GM12892 (cell line): ENCODE measurements around the gene GNG14. TPM values are rescaled to one million over a fixed set of nuclear protein-coding genes. Genes with fewer than 3 reads are reported as not detected.
"Not testable (repeated sequence)": the region's sequence is repeated elsewhere in the genome, so short reads cannot be mapped to it uniquely, and the experiment has no call there.

Source experiments
- DNase-seq: peaks from one replicate; pipeline ENCODE4 v3.0.0; 2011; ENCODE audit not compliant: insufficient read length
- FAIRE-seq: peaks from 2 replicates; lab custom pipeline; 2011; peaks lifted over from hg19 to GRCh38; lab: Jason Lieb, UNC
- POLR2A ChIP-seq: IDR thresholded peaks from 2 replicates; pipeline ENCODE4 v1.6.1; 2011; ENCODE audit warnings: low read depth, low read length, control low read depth
- POLR2AphosphoS5 ChIP-seq: IDR thresholded peaks from 2 replicates; pipeline ENCODE4 v1.6.1; 2011; ENCODE audit warnings: low read depth, low read length, control low read depth
- TAF1 ChIP-seq: IDR thresholded peaks from 2 replicates; pipeline ENCODE4 v1.6.1; 2011; ENCODE audit warnings: low read depth, mild to moderate bottlenecking, control low read depth, low read length, borderline replicate concordance
- polyA plus RNA-seq: library from polyadenylated mRNA; unstranded; fragments of >200 nt; gene quantifications from one replicate; pipeline ENCODE4 v1.2.1, GENCODE V29; 2012; ENCODE audit warnings: missing spikeins, inconsistent platforms; ENCODE audit not compliant: missing spikeins

GNG14 gene
- polyA plus RNA-seq: 0.95 TPM

GRCh38 chr19:12687496-12688196 lies at the start of gene GNG14:
TSS of gene GNG14 (plus strand) at chr19:12687998. CDS start at chr19:12688049, 51 bp downstream.
- FAIRE-seq (no peak), DNase-seq (no peak)
- TF ChIP-seq TAF1: no peak
- no peak for TF ChIP-seq POLR2AphosphoS5
- TF ChIP-seq POLR2A: no peak

GRCh38 chr19:12638611-12639182 lies 49.1 kb upstream of the GNG14 start:
- FAIRE-seq (no peak), DNase-seq (no peak)
- TF ChIP-seq POLR2A: no peak
- no peak for TF ChIP-seq TAF1
- TF ChIP-seq POLR2AphosphoS5: no peak

GRCh38 chr19:12639901-12640613 lies 47.7 kb upstream of the GNG14 start:
- DNase-seq: peak; percentile 87
- no peak for TF ChIP-seq TAF1
- no peak for TF ChIP-seq POLR2A
- TF ChIP-seq POLR2AphosphoS5: no peak
- peak; percentile 83 for FAIRE-seq

GRCh38 chr19:12641456-12641855 lies 46.3 kb upstream of the GNG14 start:
- TF ChIP-seq POLR2A (no peak), TAF1 (no peak), POLR2AphosphoS5 (no peak)
- DNase-seq: no peak
- FAIRE-seq: no peak

- no peak for FAIRE-seq
- DNase-seq: no peak
- no peak for TF ChIP-seq POLR2A
- TF ChIP-seq TAF1: no peak
- no peak for TF ChIP-seq POLR2AphosphoS5
These were observed 45.3 kb upstream of the GNG14 start for GRCh38 chr19:12642506-12642905.

GRCh38 chr19:12643716-12644115 lies 44.1 kb upstream of the GNG14 start:
- not testable (repeated sequence) for FAIRE-seq, DNase-seq

- DNase-seq: no peak
- FAIRE-seq: no peak
- TF ChIP-seq POLR2AphosphoS5 (no peak), POLR2A (no peak), TAF1 (no peak)
These were observed 41.2 kb upstream of the GNG14 start for GRCh38 chr19:12646551-12646950.

- DNase-seq (no peak), FAIRE-seq (no peak)
- TF ChIP-seq POLR2A (no peak), TAF1 (no peak), POLR2AphosphoS5 (no peak)
These were observed 40.8 kb upstream of the GNG14 start for GRCh38 chr19:12647047-12647446.

GRCh38 chr19:12647490-12648071 lies 40.2 kb upstream of the GNG14 start:
- no peak for TF ChIP-seq POLR2AphosphoS5
- no peak for TF ChIP-seq POLR2A
- TF ChIP-seq TAF1: no peak
- no peak for FAIRE-seq
- DNase-seq: no peak

GRCh38 chr19:12648088-12648487 lies 39.7 kb upstream of the GNG14 start:
- TF ChIP-seq TAF1 (no peak), POLR2A (no peak), POLR2AphosphoS5 (no peak)
- no peak for FAIRE-seq
- no peak for DNase-seq

- FAIRE-seq: no peak
- TF ChIP-seq POLR2AphosphoS5 (no peak), TAF1 (no peak), POLR2A (no peak)
- DNase-seq: no peak
These were observed 37.9 kb upstream of the GNG14 start for GRCh38 chr19:12649941-12650340.
